Brain pericyte (primary cell): Measurements from ENCODE around the gene NCLN.
"Not testable (repeated sequence)": the region's sequence is repeated elsewhere in the genome, so short reads cannot be mapped to it uniquely, and the experiment has no call there.

Experiments
- DNase-seq: peaks from one replicate; pipeline ENCODE4 v3.0.0-alpha.2; 2012; ENCODE audit warnings: low read depth, low spot score

Gene NCLN

DNA sequence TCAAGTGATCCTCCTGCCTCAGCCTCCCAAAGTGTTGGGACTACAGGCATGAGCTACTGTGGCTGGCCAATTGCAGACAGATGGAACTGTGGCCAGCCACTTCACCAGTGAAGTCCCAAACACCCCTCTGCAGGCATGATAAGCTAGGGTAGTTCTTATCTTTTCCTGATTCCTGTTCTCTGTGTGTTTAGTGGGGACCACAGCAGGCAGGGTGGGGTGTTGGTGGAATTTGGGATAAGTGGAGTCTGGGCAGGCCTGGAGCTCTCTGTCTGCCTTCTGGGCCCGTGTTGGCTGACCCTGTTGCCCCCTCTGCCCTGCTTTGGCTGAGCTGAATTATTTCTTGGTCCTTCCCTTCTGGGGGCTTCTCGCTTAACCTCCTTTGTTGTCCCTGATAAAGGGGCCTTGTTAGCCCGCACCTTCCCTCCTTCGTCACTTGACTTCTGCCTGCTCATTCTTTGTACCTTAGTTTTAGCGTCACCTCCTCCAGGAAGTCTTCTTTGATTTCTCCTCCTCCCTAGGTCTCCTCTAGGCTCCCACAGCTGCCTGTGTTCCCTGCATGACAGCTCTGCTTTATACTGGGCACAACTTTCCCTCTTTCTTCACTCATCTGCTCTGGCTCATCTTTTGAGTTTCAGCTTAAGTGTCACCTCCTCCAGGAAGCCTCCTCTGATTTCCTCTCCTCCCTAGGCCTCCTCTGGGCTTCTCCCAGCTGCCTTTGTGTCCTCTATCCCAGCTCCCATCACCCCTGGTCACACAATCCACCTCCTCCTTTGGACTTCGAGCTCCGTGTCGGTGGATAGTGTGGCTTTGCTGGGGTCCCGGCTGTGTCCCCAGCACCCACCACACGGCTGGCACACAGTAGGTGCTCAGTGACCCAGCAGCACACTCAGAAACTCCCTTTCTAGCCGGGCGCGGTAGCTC is 1.7 kb upstream of the NCLN start:
- no peak for DNase-seq

DNA sequence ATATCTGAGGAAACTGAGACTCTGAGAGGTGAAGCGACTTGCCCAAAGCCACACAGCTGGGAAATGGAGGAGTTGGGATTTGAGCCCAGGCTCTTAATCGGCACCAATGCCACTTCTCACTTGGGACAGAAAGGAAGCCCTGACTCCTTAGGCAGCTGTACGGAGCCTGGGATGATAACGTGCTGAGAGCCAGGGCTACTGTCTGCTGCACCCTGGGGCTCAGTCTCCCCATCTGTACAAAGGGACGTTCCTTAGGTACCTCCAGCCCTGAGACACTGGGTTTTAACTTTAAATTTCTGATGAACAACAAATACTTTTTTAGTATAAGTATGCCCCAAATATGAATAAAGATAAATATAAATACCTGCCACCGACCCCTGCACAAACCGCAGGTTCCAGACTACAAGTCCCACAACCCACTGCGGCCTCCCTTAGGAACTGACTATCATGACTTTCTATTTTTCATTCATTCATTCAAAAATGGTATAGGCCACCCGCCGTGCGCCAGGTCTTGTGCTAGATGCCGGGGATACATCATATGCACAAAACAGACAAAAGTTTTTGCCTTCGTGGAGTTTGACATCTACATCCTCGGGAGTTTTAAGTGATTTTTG is 776 bp upstream of the NCLN start:
- no peak for DNase-seq

DNA sequence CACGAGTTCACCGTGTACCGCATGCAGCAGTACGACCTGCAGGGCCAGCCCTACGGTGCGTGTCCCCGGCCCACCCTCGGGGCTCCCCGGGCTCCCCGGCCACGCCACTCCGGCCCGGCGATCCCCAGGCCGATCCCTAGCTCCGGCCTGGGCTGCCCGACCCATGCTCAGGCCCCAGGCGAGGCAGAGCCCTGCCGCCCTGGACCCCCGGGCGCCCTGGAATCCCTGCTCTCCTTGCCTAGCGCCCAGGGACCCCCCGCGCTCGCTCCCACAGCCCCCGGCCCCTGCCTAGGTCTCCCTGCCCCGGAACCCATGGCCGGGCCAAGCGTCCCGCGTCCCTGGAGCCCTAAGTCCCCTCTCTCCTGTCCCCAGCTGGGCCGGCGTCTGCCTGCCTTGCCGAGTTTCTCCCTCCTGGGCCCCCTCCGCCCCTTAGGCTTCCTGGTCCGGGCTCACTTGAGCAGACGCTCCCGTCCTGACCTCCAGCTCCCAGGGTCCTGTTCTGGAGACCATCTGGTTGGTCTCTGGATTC is 494 bp downstream of the NCLN start:
- DNase-seq, result no peak

DNA sequence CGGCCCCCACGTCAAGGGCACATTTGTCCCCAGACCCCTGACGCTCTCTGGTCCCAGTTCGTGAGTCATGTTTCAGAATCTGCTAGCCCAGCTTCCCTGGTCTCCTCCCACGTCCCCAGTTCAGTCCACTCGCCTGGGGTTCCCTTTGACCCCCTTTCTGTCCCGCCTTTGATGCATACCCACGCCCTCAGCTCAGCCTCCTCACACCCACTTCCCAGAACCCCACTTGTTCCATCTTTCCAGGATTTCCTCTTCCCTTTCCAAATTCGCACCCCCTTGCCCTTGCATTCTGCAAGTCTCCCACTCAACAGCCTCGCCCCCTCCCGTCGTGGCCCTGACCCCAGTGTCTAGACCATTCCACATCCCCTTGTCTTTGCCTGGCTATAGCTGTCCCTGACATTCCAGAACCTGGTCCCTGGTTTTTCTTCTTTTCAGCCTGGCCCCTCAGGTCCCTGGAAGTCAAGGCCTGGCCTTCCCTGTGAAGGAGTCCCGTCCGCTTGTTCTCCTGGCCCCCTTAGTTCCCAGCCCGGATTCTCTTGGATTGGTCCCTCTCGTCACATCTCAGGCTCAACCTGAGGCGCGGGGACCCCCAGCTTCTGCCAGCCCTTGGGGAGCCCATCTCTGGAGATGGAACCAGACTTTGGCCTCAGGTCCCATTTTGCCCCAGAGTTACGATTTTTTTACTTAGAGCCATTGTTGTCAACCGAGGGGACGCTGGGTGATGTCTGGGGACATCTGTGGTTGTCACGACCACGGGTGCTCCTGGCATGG is 1.3 kb downstream of the NCLN start:
- DNase-seq, result no peak

DNA sequence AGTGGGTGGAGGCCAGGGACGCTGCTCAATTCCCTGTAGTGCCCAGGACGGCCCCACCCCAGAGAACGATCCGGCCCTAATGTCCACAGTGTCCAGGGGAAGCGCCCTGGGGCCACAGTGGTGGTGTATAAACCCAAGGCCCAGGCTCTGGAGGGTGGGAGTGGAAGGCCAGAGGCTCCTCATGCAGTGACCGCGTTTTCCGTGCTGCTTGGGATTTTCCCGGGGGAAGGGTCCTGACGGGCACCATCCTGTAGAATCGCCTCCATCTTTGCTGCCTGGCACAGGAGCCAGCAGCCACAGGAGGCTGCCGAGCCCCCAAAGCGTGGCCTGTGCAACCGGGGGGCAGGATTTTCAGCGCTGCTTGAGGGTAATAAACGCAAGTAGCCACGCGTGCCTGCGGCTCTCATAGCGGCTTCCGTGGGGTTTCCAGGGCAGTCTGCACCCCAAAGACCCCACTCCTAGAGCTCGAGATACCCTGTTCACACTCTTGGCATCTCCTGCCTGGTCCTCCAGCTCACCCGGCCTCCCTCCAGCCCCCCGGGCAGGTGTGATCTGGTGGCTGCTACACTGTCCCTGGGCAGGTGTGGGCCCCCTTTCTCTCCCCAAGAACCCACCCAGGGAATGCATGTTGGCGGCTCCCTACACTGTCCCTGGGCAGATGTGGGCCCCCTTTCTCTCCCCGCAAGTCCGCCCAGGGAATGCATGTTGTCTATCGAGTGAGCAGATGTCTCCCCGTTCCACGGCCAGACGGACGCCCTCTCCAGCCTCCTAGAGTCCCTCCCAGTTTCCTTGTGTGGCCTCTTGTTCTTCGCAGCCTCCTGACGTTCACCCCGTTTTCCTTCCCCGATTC is 2.2 kb downstream of the NCLN start:
- no peak for DNase-seq

DNA sequence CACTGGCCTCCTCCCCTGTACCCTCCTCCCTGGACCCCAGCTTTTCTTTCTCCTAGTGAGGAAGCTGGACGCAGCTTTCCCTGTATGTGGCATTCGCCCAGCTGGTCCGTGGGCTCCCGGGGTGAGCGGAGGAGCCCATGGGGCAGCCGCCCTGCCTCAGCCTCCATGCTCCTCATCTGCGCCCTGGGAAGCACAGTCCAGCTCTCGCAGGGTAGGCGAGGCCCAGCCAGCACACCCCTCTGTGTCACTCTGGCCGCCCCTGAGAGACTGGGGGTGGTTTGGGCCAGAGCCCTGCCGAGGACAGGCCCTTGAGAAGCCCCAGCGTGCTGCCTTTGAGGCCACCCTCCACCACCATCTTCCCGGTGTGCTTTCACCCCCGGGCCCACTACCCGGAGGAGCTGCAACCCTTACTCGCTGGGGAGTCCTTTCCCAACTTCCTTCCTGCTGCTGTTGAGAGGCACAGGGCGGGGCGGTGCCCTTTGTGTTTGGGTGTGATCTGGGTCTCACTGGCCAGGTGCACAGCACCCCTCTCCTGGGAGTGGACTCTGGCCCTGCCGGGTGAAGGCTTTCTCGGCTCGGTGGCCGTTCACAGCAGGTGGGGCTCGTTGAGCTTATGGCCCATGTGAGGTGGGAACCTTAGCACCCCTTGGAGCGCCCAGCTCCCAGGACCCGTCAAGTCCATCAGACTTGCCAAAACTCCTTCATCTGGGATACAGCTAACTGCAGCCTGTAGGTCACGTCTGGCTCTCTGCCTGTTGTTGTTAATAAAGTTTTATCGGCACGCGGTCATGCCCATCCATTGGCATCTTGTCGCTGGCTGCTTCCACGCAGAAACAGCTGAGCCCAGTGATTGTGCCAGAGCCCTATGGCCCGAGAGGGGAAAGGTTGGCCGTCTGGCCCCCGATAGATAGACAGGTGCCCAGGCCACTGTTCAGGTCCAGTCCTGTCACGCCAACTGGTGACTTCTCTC is 3.2 kb downstream of the NCLN start:
- DNase-seq, result no peak

DNA sequence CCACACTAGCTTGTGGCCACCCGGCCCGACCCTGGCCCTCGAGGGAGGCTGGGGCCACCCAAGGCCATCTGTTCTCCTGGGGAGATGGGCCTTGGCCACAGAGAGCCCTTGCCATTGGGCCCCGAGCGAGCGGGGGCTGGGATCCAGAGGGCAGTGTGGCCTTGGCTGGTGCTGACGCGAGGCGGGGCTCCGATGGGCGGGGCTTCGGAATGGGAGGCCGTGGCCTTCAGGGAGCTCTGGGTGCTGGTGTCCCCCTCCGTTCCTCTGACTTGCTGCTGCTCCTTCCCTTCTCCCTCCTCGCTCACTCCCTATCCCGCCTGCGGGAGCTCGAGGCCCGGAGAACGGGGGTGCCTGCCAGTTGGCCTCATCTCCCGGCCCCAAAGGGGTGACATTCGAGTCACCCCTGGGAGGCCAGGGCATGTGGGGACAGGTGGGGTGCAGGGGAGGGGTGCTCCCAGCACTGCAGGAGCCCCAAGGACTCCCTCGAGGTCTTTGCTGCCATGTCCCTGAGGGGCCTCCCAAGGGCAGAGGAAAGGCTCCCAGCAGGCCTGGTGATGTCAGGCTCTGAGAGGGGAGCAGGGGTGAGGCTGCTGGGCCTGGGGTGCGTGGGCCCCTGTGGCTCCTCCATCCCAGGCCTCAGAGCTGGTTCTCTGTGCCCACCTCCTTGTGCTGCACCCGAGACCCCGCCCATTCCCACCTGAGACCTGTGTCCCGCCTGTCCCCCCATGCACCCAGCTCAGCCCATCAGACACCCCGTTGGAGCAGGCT is 4.2 kb downstream of the NCLN start:
- DNase-seq, result no peak

DNA sequence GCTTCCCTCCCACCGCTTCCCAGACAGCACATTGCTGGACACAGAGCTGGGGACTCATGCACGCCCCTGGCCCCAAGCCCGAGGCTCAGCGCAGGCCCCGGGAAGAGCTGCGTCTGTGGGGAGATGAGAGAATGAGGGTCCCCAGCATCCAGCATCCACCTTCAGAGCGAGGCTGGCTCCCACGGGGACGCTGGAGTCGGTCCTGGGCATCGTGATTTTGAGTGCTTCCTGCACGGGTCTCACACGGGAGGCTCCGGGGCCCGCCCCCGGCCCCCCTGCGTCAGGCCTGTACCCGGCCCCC is 4.7 kb downstream of the NCLN start:
- DNase-seq, result no peak

DNA sequence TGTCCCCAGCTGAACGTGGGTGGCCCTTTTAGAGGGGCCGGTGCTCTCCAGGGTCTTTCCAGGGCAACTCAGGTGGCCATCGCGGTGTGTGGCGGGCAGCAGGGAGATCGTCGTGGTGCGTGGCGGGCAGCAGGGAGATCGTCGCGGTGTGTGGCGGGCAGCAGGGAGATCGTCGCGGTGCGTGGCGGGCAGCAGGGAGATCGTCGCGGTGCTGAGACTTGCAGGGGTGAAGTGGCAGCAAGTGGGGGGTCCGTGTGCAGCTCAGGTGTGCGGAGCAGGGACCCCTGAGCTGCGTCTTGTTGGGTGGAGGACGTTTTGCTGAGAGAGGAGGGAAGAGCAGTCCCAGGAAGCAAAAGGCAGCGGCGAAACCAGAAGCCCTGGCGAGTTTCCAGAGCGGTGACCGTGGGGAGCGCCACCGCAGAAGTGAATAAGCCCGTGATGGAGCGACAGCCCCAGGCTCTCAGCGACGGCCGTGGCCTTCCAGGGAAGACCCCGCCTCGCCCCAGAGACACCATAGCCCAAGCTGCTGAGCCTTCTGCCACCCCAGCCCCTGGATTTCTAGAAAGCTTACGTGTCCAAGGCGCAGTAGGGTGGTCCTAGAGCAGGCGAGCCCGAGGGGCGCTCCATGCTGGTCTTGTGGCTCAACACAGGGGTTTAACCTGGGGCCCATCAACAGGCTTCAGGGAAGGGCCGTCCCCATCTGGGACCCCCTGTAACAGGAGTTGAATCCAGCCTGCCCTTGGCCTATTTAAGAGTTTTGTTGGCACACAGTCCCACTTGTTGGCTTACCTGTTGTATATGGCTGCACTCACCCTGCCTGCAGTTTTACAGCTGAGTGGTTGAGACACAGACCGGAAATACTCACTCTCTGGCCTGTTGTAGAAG is 5.4 kb downstream of the NCLN start:
- DNase-seq, result no peak

DNA sequence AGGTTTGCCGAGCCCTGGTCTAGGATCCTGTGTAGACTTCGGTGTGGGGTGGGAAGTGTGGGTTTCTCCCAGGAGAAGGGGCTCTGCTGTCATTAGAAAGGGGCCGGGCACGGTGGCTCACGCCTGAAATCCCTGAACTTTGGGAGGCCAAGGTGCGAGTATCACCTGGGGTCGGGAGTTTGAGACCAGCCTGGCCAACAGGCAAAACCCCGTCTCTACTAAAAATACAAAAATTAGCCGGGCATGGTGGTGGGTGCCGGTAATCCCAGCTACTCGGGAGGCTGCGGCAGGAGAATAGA is 6.0 kb downstream of the NCLN start:
- DNase-seq, result not testable (repeated sequence)

DNA sequence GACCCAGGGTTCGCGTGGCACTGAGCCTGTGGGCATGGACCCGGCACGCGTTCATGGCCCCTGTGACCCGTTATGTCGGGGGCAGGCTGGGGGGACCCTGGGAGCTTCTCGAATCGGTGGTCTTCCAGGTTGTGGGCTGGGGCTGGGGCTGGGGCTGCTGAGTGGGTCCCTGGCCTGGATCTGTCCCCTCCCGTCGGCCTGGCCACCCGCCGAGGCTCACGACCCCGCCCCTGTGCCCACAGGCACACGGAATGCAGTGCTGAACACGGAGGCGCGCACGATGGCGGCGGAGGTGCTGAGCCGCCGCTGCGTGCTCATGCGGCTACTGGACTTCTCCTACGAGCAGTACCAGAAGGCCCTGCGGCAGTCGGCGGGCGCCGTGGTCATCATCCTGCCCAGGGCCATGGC is 6.5 kb downstream of the NCLN start:
- DNase-seq, result no peak

DNA sequence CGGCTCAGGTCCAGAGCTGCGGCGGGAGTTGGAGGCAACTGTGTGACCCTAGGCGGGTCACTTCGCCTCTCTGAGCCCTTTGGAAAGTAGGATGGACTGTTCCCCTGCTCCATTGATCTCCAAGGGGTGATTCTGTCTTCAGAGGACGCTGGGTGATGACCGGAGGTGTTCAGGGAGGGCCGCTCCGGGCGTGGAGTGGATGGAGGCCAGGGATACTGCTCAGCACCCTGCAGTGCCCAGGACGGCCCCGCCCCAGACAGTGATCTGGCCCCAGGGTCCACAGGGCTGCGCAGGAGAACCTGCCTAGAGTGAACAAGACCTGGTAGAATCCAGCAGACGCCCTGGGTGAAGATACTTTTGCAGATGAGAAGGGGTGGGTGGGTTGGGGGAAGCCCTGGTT is 7.0 kb downstream of the NCLN start:
- no peak for DNase-seq

DNA sequence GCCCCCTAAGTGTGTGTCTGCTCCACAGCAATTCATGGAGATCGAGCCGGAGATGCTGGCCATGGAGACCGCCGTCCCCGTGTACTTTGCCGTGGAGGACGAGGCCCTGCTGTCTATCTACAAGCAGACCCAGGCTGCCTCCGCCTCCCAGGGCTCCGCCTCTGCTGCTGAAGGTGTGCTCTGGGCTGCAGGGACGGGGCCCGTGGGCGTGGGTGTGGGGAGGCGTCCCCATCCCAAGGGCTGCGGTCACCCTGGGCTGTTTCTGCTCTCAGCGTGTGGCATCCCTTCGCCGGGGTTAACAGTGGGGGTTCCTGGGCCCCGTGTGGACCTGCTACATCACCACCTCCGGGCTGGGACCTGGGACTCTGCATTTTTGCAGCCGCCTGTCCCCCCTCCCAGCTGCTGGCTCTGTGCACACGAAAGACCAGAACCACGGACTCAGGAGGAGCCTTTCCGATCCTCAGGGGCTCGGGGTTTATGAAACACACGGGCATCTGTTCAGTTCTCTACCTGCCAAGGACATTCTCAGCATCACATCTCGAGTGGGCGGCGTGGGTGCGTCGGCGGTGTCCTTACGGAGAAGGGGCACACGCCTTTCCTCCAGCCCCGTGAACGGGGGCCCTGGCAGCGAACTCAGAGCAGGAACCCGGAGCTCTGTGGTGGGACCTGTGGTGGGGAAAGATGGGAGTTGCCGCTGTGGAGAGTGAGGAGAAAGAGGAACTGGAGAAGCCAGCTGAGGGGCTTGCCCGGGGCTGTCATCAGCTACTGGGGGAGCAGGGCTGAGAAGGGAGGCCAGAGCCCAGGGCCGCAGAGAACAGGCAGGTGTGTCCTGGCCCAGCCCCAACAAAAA is 7.8 kb downstream of the NCLN start:
- DNase-seq, result no peak

DNA sequence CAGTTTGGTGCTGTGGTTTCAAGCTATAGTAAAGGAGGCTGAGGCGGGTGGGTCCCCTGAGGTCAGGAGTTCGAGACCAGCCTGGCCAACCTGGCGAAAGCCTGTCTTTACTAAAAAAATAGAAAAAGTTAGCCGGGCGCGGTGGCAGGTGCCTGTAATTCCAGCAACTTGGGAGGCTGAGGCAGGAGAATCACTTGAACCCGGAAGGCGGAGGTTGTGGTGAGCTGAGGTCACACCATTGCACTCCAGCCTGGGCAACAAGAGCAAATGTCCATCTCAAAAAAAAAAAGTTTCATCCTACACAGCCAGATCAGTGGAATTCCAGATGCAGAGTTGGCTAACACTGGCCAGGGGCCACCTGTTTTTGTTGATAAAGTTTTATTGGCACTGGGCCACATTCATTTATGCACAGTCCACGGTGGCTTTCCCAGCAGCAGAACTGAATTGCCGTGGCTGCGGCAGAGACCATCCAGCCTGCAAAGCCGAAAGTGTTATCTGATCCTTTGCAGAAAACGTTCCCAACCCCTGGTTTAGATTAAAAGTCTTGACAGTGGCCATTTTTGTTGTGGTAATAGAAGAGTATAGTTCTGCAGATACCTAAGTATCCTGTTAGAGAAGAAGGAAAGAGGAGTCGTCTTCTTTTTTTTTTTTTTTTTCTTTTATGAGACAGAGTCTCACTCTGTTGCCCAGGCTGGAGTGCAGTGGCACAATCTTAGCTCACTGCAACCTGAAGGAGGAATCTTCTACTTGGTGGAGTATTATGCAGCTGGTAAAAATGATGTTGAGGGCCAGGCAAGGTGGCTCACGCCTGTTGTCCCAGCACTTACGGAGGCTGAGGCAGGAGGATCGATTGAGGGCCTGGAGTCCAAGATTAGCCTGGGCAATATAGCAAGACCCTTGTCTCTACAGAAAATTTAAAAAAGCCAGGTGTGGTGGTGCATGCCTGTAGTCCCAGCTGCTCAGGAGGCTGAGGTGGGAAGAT is 8.7 kb downstream of the NCLN start:
- DNase-seq, result no peak

DNA sequence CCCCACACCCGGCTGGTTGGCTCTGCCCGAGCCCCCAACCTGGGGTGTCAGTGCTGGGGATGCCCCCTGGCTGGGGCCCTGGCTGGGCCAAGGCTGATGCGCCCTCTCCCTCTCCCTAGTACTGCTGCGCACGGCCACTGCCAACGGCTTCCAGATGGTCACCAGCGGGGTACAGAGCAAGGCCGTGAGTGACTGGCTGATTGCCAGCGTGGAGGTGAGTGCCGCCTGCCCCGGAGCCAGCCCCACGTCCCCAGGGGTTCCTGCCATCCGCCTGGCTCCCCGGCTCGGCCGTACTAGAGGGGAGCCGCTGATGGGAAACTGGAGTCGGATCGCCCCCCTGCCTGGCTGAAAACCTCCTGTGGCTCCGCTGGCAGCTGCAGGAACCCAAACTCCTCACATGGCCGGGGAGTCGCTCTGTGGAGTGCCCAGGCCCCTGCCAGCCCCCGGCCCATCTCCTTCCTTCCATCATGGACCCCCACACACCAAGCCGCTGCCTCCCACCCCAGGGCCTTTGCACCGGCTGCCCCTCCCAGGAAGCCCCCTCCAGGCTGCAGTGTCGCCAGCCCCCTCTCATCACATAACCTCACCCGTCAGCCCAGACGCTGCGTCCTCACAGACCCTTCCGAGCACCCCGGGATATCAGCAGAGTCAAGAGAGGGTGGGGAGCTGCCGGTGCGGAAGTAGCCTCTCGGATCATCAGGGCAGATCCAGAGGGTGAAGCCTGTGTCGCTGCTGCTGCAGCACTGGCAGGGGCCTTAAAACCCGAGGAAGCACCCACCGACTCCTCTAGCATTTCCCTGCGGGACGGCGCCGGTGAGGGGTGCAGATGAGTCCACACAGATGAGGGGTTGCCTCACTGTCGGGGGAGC is 10.6 kb downstream of the NCLN start:
- no peak for DNase-seq

DNA sequence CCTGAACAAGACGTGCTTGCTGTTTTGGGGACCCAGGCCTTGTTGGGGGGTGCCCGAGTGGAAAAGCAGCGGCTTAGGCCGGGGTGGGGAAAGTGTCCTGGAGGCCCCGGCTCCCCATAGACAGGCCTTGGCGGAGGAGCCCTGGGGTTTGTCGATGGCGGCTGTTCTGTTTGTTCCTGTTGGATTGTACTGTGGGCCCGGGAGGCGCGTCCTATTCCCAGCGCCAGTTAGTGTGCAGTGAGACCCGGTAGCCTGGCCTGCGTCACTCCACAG is 11.1 kb downstream of the NCLN start:
- DNase-seq, result no peak
